Activated CD8-positive, alpha-beta memory T cell treated with anti-CD3 and anti-CD28 coated beads for 36 hours (primary cell): ENCODE results near the gene RNGTT. TPM values are rescaled to one million over a fixed set of nuclear protein-coding genes. Genes with fewer than 3 reads are reported as not detected.
"Not testable (repeated sequence)": the region's sequence is repeated elsewhere in the genome, so short reads cannot be mapped to it uniquely, and the experiment has no call there.

Experiments used
- CTCF ChIA-PET: fragments of 350-600 bp; sonication (Branson Sonifier 250); formaldehyde crosslinking; loops from one replicate; lab custom pipeline; 2021; ENCODE audit warnings: antibody characterized with exemption; lab: Charles Lee
- POLR2A ChIA-PET: fragments of 350-600 bp; sonication (Branson Sonifier 250); formaldehyde crosslinking; loops from one replicate; lab custom pipeline; 2021; ENCODE audit warnings: antibody characterized with exemption; lab: Charles Lee
- total RNA-seq, 2 experiments: library from RNA; stranded (reverse); gene quantifications; one replicate each; pipeline ENCODE4 v1.2.3, GENCODE V29; 2021

The RNGTT gene
- total RNA-seq, 2 experiments from 2014 or later: 20.4 to 22.1 TPM

DNA sequence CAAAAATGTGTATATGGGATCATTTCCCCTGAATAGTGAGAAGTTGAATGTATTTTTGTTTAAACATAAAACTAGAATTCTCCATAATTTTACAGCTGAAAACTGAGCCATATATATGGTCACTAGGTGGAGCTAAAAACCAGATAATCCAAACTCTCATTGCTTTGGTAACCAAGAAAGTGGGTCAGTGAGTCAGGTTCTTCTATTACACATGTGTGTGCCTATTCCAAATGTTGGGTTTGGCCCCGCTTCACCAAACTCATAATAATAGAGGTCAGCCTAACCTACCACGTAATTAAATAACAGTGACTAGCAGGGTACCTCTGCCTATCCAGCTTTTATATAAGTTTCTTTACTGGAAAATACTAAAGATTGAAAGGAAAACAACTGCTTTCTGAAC, 19.3 kb upstream of the RNGTT start:
- CTCF ChIA-PET: interaction anchor here (0.9 to 1.8 kb wide), 5 partner anchors 10 to 261 kb away, joined by 3 to 6 read pairs (median 5); partner anchors contain the start of gene PM20D2
- POLR2A ChIA-PET: interaction anchor here (1.6 kb wide), 1 partner anchor 97 kb away, joined by 5 read pairs; no protein-coding TSS in a partner anchor

DNA sequence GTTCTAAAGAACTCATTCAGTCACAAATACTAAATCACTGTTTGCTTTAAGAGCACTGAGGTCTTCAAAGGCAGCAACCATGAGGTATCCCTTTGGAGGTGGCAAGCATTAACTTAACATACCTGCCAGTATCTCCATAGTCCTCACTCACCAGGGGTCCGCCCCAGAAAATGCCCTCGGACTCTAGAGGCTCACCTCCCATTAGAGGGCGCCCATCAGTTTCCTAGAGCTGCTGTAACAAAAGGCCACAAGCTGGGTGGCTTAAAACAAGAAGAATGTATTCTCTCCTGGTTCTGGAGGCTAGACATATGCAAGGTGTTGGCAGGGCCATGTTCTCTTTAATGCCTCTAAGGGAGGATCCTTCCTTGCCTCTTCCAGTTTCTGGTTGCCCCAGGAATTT, 12.0 kb upstream of the RNGTT start:
- ChIA-PET CTCF (no interaction called here), POLR2A (no interaction called here)

DNA sequence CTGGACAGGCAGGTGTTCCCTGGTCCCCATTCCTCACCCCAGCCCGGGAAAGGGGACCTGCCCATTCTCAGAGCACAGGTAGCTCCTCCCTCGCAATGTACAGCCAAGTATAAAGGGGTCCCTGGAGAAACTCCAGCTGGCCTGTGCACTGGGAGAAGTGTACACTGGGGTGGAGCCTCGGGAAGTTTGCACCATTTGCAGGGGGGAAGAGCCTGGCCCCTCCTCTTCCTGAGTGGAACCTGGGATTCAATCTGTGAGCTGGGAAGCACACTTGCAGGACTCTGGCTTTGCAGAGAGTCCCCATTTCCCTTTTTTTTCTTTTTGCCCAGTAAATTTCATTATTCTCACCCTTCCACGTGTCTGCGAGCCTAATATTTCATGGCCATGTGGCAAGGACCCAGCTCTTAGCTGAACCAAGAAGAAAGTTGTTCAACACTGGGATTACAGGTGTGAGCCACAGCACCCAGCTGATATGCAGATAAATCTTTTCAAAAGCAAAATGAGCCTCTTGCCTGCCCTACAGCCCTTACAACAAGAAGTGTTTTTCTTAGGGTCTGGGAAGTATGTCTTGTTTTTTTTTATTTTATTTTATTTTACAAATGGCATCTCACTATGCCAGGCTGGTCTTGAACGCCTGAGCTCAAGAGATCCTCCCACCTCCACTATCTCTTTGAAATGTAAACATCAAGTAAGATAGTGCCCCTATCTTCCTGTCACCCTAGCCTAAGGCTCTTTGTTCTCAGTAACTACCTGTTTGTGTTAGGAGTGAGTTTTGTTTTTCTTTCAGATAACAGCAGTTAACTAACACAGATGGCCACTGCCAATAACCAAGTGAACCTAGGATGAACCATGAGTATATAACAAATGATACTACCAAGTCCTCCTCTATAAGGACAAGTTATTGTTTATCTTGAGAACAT, 9.3 kb upstream of the RNGTT start:
- POLR2A ChIA-PET: no interaction called here
- CTCF ChIA-PET: interaction anchor here (0.7 kb wide), 1 partner anchor 10 kb away, joined by 3 read pairs; no protein-coding TSS in a partner anchor

DNA sequence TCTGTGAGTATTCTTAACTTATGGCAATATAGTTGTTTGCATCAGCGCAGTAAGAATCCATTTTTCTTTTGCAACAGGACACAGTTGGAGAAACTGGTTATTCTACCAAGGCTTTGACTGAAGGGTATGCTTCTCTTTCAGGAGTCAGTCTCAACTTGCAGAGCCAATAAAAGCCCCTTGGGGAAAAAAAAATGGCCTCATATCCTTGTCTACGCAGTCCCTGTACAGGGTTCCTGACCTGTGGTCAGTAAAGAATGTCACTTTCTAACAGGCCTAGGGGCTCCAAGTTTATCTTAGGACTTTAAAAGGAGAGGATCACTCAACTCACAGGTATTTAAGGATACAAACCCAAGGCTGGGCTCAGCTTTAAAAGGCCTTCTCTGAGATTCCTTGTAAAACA, 6.9 kb upstream of the RNGTT start:
- ChIA-PET CTCF (no interaction called here), POLR2A (no interaction called here)

DNA sequence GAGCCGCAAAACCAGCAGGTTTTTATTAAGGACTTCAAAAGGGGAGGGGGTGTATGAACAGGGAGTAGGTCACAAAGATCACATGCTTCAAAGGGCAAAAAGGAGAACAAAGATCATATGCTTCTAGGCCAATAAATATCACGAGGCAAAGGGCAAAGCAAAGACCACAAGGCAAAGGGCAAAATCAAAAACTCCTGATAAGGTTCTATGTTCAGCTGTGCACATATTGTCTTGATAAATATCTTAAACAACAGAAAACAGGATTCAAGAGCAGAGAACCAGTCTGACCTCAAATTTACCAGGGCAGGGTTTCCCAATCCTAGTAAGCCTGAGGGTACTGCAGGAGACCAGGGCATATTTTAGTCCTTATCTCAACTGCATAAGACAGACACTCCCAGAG, 5.8 kb upstream of the RNGTT start:
- POLR2A ChIA-PET: not testable (repeated sequence)
- CTCF ChIA-PET: interaction anchor here (0.6 kb wide), 1 partner anchor 68 kb away, joined by 6 read pairs; no protein-coding TSS in a partner anchor

DNA sequence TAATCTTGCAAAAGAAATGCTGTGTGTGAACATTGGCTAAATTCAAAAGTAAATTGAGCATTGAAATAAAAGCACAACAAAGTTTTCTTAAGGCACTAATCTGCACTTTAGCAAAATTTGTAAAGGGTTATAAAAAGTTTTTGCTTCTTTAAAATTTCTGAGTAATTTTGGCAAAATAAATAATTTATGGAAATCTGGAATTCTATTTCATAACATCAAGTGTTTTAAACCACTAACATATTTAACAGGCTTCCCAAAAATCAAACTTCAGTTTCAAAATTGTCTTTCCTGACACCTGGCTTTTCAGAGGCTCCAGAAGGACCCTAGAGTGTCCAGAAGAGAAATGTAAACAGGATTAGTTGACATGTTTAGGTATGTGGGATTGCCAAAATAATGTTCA, 4.5 kb upstream of the RNGTT start:
- CTCF ChIA-PET: no interaction called here
- POLR2A ChIA-PET: no interaction called here

DNA sequence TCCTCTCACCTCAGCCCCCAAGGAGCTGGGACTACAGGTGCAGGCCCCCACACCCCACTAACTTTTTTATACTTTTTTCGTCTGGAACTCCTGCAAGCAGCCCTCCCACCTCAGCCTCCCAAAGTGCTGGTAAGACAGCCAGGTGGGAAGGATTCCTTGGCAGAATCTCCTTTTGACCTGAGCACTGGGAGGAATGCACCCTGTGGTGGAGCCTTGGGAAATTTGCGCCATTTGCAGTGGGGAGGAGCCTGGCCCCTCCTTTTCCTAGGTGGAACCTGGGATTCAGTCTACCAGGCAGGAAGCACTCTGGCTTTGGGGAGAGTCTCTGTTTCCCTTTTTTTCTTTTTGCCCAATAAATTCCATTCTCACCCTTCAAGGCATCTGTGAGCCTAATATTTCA, 2.3 kb upstream of the RNGTT start:
- CTCF ChIA-PET: no interaction called here

DNA sequence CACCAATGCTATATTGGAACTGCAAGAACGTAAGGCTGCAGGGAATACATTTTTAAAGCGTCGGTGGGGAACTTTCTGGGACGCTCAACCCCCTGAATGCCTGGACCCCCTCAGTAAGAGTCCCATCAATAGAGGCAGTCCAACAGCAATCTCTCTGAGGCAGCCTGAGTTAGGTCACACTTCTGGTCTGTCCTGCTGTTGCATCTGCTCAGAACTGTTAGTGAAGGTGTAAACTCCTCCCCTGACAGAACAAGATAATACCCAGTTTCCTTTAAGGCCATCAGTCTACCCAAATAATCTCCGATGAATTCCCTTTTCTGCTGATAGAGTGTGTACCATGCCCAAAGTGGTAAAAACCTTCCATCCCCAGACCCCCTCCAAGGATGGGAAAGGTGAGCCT, 1.1 kb upstream of the RNGTT start:
- ChIA-PET CTCF (no interaction called here), POLR2A (interaction anchor here (1.5 kb wide), 1 partner anchor 115 kb away, joined by 4 read pairs; no protein-coding TSS in a partner anchor)

More for the DNA sequence above, 2.3 kb upstream of the RNGTT start:
- POLR2A ChIA-PET: no interaction called here

DNA sequence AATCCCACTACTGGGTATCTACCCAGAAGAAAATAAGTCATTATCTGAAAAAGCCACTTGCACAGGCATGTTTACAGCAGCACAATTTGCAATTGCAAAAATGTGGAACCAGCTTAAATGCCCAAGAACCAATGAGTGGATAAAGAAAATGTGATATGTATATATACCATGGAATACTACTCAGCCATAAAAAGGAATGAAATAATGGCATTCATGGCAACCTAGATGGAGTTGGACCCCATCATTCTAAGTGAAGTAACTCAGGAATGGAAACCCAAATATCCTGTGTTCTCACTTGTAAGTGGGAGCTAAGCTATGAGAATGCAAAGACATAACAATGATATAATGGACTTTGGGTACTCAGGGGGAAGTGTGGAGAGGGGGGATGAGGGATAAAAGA, 4.6 kb downstream of the RNGTT start:
- ChIA-PET POLR2A (no interaction called here), CTCF (interaction anchor here (0.6 kb wide), 1 partner anchor 1210 kb away, joined by 5 read pairs; no protein-coding TSS in a partner anchor)

DNA sequence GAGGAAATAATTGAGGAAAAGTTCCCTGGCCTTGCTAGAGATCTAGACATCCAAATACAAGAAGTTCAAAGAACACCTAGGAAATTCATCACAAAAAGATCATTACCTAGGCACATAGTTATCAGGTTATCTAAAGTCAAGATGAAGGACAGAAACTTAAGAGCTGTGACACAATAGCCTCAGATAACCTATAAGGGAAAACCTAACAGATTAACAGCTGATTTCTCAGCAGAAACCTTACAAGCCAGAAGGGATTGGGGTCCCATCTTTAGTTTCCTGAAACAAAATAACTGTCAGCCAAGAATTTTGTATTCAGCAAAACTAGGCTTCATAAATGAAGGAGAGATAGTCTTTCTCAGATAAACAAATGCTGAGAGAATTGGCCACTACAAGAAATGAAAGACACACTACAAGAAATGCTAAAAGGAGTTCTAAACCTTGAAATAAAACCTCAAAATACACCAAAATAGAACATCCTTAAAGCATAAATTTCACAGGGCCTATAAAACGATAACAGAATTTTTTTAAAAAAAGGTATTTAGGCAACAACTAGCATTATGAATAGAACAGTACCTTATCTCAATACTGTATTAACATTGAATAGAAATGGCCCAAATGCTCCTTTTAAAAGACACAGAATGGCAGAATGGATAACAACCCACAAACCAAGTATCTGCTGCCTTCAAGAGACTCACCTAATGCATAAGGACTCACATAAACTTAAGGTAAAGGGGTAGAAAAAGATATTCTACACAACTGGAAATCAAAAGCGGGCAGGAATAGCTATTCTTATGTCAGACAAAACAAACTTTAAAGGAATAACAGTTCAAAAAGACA, 9.7 kb downstream of the RNGTT start:
- ChIA-PET CTCF (interaction anchor here (1.2 kb wide), 1 partner anchor 383 kb away, joined by 3 read pairs; no protein-coding TSS in a partner anchor), POLR2A (no interaction called here)

DNA sequence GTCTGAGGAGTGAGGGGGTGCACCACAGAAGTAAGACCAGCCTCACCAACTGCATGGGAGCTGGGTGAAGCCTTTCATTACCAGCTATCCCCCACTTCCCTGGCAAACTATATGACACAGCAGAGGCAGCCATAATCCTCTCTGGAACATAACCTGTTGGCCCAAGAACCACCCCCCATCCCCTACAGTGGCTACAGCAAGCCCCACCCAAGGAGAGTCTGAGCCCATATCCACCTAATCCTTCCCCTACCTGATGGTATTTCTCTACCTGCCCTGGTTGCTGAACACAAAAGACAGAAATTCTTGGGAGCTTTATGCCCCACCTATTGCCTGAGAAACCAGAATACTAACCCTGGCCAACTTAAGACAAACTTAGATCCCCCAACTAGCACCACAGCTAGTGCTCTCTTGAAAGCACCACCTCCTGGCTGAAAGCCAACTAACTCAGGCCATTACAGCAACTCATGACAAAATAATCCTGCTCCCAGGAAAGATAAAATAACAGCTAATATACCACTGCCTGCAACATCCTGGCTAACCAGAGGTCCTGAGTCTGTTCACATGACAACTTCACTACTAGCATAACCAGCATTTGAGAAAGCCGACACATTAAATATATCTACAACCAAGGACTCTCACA, 11.2 kb downstream of the RNGTT start:
- CTCF ChIA-PET: no interaction called here
- POLR2A ChIA-PET: no interaction called here

DNA sequence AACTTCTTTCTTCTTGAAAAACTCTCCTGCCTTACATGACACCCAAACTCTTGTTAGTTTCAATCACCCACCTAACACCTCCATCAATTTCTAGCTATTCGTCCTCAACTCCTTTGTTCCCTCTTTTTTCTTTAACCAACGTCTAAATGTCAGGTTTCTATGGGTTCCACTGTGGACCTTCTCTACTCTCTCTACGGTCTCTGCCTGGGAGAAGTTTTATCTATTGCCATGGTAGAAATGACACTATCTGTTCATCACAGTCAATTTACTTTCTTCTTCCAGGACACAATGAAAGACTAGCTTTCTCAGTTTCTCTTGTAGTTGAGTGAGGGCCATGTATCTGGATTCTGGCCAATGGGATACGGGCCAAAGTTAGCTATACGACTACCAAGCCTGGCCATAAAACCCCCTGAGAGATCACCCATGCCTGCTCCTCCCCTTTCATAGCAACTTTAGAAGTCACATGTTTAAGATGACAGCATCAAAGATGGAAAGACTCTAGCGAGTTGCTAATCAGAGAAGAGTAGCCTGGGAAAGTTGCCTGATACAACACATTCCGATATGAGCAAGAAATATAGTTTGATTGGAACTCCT, 17.9 kb downstream of the RNGTT start:
- CTCF ChIA-PET: interaction anchor here (0.5 kb wide), 1 partner anchor 737 kb away, joined by 5 read pairs; no protein-coding TSS in a partner anchor
- POLR2A ChIA-PET: no interaction called here

DNA sequence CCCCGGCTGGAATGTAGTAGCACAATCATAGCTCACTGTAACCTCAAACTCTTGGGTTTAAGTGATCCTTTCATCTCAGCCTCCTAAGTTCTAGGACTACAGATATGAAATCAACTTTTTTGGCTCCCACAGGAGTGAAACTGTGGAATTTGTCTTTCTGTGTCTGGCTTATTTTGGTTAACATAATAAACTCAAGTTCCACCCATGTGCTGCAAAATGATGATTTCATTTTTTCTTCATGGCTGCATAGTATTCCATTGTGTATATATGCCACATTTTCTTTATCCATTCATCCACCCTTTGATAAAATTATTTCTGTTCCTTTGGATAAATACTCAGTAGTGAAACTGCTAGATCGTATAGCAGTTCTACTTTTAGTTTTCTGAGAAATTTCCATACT, 29.9 kb downstream of the RNGTT start:
- ChIA-PET CTCF (no interaction called here), POLR2A (no interaction called here)

DNA sequence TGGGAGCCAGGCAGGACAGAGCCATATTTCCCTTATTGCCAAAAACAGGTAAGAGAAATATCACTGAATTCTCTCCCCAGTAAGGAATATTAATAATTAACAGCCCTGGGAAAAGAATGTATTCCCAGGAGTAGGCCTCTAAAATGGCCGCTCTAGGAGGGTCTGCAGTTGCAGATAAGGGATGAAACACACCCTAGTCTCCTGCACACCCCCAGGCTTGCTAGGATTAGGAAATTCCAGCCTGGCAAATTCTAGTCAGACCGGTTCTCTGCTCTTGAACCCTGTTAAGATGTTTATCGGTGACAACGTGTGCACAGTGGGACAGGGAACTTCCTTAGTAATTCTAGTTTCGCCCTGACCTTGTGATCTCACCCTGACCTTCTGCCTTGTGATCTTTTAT, 31.4 kb downstream of the RNGTT start:
- CTCF ChIA-PET: not testable (repeated sequence)

DNA sequence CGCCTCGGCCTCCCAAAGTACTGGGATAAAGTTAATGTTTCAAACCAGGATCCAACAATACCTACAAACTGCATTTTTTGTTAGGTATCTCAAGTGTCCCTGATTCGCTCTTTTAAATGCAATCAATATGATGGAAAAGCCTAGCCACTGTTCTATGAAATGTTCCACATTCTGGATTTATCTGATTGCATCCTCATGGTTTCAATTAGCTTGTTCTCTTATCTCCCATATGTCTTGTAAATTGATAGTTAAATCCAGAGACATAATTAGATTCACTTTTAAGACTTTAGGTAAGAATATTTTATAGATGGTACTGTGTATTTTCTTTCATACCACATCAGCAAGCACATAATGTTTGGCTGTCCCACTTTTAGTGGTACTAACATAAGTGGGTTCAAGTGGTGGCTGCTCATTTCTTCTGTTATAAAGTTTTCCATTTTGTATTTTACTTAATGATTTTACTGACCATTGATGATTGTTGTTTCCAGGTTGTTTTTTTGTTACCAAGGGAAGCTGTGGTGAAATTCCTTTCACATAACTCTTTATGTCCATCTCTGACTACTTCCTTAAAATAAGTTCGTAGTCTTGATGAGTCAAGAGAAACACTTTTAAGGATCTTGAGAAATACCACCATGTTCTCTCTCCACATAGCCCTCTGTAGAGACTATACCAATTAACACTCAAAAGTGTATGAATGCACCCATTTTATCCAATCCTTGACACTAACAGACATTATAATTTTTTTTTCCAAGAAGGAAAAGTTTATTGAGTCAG, 40.5 kb downstream of the RNGTT start:
- POLR2A ChIA-PET: no interaction called here
- CTCF ChIA-PET: no interaction called here

More for the DNA sequence above, 31.4 kb downstream of the RNGTT start:
- POLR2A ChIA-PET: not testable (repeated sequence)

DNA sequence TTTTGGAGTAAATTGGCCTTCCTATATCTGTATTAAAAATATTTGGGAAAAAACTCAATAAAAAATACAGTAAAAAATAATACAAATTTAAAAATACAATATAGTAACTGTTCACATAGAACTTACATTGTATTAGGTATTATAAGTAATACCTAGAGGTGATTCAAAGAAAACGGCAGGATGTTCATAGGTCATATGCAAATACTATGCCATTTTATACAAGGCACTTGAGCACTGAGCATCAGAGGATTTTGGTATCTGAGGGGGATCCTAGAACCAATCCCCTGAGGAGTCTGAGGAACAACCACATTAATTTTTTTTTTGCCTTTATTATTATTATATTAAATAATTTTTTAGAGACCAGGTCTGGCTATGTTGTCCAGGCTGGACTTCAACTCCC, 41.7 kb downstream of the RNGTT start:
- ChIA-PET CTCF (no interaction called here), POLR2A (no interaction called here)

DNA sequence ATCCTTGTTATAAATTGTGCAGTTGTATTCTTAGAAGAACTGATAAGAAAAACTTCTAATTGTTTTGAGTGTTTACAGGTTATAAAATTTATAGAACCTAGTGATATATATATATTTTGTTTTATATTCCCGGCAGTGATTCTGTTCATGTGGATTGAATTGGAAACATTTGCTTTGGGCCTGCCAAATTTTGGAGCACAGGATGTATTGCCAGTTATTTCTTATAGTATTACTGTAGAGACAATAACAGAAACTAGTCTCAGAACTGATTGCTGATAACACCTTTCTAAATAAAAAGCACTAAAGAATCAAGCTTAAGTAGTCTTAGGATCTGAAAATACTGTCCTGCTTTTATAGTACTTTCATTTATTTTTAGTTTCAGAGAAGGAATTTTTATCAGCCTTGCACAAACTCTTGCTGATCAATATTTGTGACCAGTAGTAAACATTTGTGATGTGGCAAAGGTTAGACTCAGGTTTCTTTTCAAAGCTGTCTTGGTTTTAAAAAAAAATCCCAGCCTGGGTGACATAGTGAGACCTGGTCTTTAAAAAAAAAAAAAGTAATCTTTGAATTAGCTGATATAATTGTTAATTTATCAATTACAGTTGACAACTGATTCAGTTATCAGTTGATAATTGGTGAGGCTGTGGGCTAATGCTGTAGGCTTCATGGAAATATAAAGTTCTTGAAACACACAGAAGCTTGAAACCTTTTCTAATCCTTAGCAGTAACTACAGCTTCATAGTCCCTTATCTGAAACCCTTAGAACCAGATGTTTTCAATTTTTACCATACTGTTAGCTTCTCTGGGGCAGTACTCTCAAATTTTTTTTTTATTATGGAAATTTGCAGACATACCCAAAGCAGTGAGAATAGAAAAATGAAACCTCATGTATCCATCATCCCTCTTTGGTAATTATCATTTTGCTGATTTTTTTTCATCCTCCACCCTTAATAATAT, 42.4 kb downstream of the RNGTT start:
- CTCF ChIA-PET: no interaction called here
- POLR2A ChIA-PET: no interaction called here
